ENCODE data around the gene KASH5. TPM values are rescaled to one million over a fixed set of nuclear protein-coding genes. Genes with fewer than 3 reads are reported as not detected.

Gene KASH5
- total RNA-seq, 1 experiment from 2014 or later, result not detected

DNA sequence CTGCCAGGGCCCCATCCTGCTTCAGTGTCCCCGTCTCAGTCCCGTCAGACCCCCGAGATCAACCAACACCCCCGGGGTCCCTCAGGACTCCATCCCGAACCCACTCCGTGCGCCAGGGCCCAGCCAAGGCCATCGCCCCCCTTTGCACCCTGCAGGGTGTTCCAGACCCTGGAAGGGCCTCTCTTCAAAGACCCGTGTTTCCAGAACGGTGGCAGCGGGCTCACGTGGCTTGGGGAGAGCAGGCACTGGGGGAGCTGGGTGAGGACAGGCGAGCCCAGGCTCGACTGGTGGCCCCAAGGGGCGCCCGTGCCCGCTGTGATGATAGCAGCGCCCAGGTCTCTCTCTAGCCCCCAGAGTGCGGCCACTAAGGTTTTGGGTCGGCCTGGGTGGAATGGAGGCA is 1.4 kb downstream of the KASH5 start:
- H3T11ph ChIP-seq (ENCODE audit: low read length), result no peak overlapping the region
- no peak overlapping the region; the same call in 1 of the 2 replicates for H3K14ac ChIP-seq (ENCODE audit: insufficient read depth, low read length)
- no peaks in the 10 kb centered on the region for H3K9me3 ChIP-seq (ENCODE audit: control insufficient read depth, low read depth, low read length)
- H2BK20ac ChIP-seq (ENCODE audit: low read depth, low read length, poor library complexity, severe bottlenecking), result no peak overlapping the region
- no peak for DNase-seq
- no peak overlapping the region for H3K4me2 ChIP-seq (ENCODE audit: insufficient read depth, insufficient read length, low read length)
- H3K9ac ChIP-seq (ENCODE audit: extremely low read depth, insufficient read length, low read length), result no peak overlapping the region
- H3K79me1 ChIP-seq (ENCODE audit: insufficient read depth, low read depth, low read length, poor library complexity, severe bottlenecking), result no peaks in the 10 kb centered on the region
- no CpG with 5 or more reads among the region's 20 CpGs for WGBS (ENCODE audit: extremely low coverage, insufficient read length, low lambda C conversion rate)
- H2AK5ac ChIP-seq (ENCODE audit: insufficient read length, low read length), result no peak overlapping the region
- no peak overlapping the region for H3K27ac Mint-ChIP-seq
- TF ChIP-seq, protein P1, sequence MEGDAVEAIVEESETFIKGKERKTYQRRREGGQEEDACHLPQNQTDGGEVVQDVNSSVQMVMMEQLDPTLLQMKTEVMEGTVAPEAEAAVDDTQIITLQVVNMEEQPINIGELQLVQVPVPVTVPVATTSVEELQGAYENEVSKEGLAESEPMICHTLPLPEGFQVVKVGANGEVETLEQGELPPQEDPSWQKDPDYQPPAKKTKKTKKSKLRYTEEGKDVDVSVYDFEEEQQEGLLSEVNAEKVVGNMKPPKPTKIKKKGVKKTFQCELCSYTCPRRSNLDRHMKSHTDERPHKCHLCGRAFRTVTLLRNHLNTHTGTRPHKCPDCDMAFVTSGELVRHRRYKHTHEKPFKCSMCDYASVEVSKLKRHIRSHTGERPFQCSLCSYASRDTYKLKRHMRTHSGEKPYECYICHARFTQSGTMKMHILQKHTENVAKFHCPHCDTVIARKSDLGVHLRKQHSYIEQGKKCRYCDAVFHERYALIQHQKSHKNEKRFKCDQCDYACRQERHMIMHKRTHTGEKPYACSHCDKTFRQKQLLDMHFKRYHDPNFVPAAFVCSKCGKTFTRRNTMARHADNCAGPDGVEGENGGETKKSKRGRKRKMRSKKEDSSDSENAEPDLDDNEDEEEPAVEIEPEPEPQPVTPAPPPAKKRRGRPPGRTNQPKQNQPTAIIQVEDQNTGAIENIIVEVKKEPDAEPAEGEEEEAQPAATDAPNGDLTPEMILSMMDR (conservative IDR thresholded peaks at IDR 0.05), result no peak
- no peaks in the 10 kb centered on the region for H3K79me2 ChIP-seq (ENCODE audit: insufficient read depth, low read length)
- no peak overlapping the region for H4K91ac ChIP-seq (ENCODE audit: insufficient read length, low read depth, low read length)
- no peak overlapping the region for H3K18ac ChIP-seq (ENCODE audit: insufficient read length, low read depth, low read length)
- no peak overlapping the region for H3K27ac ChIP-seq (ENCODE audit: insufficient read length, low read depth, low read length)
- H2BK15ac ChIP-seq (ENCODE audit: low read depth, low read length), result no peak overlapping the region
- no peaks in the 10 kb centered on the region for H3K27me3 ChIP-seq (ENCODE audit: insufficient read depth, low read length)
- H4K20me1 ChIP-seq (ENCODE audit: control insufficient read depth, insufficient read depth, insufficient read length), result no peaks in the 10 kb centered on the region
- no peak overlapping the region for H2AFZ ChIP-seq (ENCODE audit: low read length)
- no peak overlapping the region for H2BK120ac ChIP-seq (ENCODE audit: low read depth, low read length, poor library complexity, severe bottlenecking)
- peaks cover 10 to 21% of the 10 kb centered on the region in 2 experiments for H3K4me1 Mint-ChIP-seq
- no peak overlapping the region for H3K23ac ChIP-seq (ENCODE audit: insufficient read length, low read depth, low read length)
- H2BK5ac ChIP-seq (ENCODE audit: insufficient read length, low read length), result no peak overlapping the region
- 0 out of 7 replicates have a peak, but pooled peaks cover 0 to 1% (median 0%) of the 10 kb centered on the region in 3 experiments for H3K36me3 Mint-ChIP-seq (ENCODE audit: insufficient read depth in 1 of 3, low read depth in 3 of 3)
- H3K23me2 ChIP-seq (ENCODE audit: insufficient read length, low read depth, low read length, poor library complexity, severe bottlenecking), result no peaks in the 10 kb centered on the region
- H4K5ac ChIP-seq (ENCODE audit: insufficient read length, low read depth, low read length), result no peak overlapping the region
- H3K4ac ChIP-seq (ENCODE audit: low read depth, low read length), result no peak overlapping the region
- H3K4me1 ChIP-seq (ENCODE audit: insufficient read depth, low read length), result no peaks in the 10 kb centered on the region
- H4K8ac ChIP-seq (replicated peaks; ENCODE audit: insufficient read length, low read depth, low read length), result no peak overlapping the region
- no peak overlapping the region for H3K4me3 Mint-ChIP-seq
- peaks cover 11% of the 10 kb centered on the region for H3K27me3 Mint-ChIP-seq (ENCODE audit: low read depth)
- H3K9me3 Mint-ChIP-seq, result no peaks in the 10 kb centered on the region
- no peak overlapping the region for H3K56ac ChIP-seq (ENCODE audit: insufficient read length, low read depth, low read length)
- no peak overlapping the region for H2BK12ac ChIP-seq (ENCODE audit: insufficient read length, low read depth, low read length)
